ENCODE measurements around the gene ZNF521. TPM values are rescaled to one million over a fixed set of nuclear protein-coding genes. Genes with fewer than 3 reads are reported as not detected.

ZNF521 gene
- total RNA-seq, 1 donor from 2014 or later: 10.3 TPM

DNA sequence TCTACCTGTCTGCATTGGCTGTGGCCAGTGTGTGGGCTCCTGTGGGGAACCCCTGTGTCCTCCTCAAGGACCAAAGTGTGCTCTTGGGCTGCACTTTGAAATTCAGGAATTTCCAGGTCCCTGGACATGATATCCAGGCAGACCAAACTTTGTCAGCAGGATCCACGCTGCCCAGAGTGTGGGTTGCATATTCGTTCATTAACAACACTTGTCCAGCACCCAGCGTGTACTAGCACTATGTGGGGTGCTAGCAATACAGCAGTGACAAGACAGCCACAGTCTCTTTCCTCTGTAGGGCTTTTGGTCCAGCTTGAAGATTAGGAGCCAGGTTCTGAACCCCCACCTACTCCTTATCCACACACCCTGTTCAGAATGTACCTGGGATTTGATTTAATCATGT is 304.5 kb downstream of the ZNF521 start:
- Histone ChIP-seq H3K36me3 (no peaks in the 10 kb centered on the region), H3K4me3 (no peak overlapping the region), H3K9me3 (replicated peaks) (no peaks in the 10 kb centered on the region), H3K27me3 (ENCODE audit: low read depth) (no peaks in the 10 kb centered on the region), H3K4me1 (peaks cover under 1% of the 10 kb centered on the region), H3K27ac (replicated peaks) (no peak overlapping the region)
- TF ChIP-seq, protein P1, sequence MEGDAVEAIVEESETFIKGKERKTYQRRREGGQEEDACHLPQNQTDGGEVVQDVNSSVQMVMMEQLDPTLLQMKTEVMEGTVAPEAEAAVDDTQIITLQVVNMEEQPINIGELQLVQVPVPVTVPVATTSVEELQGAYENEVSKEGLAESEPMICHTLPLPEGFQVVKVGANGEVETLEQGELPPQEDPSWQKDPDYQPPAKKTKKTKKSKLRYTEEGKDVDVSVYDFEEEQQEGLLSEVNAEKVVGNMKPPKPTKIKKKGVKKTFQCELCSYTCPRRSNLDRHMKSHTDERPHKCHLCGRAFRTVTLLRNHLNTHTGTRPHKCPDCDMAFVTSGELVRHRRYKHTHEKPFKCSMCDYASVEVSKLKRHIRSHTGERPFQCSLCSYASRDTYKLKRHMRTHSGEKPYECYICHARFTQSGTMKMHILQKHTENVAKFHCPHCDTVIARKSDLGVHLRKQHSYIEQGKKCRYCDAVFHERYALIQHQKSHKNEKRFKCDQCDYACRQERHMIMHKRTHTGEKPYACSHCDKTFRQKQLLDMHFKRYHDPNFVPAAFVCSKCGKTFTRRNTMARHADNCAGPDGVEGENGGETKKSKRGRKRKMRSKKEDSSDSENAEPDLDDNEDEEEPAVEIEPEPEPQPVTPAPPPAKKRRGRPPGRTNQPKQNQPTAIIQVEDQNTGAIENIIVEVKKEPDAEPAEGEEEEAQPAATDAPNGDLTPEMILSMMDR (IDR thresholded peaks at IDR 0.05; ENCODE audit: borderline replicate concordance): no peak
- DNase-seq: no peak
- intact Hi-C loops (cut with micrococcal nuclease): no loop called here

- DNase-seq: no peak
- H3K36me3 ChIP-seq: no peaks in the 10 kb centered on the region
- H3K4me3 ChIP-seq: no peak overlapping the region
- H3K27ac ChIP-seq (replicated peaks): no peak overlapping the region
- peaks cover 5% of the 10 kb centered on the region for H3K4me1 ChIP-seq
- no peaks in the 10 kb centered on the region for H3K9me3 ChIP-seq (replicated peaks)
- intact Hi-C loops (cut with micrococcal nuclease): no loop called here
- TF ChIP-seq, protein P1 (IDR thresholded peaks at IDR 0.05; ENCODE audit: borderline replicate concordance): no peak
- H3K27me3 ChIP-seq (ENCODE audit: low read depth): no peaks in the 10 kb centered on the region
Observed at GRCh38 chr18:25044694-25045093, 307.3 kb downstream of the ZNF521 start.

DNA sequence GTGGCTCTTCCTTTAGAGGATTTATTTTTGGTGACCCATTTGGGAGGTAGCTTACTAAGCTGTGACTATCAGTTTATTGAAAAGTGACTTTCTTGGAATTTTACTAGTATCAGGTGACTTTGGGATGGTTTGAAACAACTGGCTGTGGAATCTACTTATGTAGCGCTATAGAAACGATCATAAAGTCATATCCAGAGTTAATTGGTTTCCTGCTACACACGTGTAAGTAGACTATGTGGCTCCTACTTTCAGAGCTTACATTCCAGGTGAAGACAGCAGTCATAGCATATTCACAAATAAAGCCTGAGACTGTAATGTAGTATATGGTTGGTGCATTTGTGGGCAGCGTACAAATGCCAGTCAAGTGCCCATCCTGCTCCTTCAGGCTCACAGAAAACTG is 308.9 kb downstream of the ZNF521 start:
- DNase-seq: no peak
- H3K4me3 ChIP-seq: no peak overlapping the region
- H3K9me3 ChIP-seq (replicated peaks): no peaks in the 10 kb centered on the region
- peaks cover 5% of the 10 kb centered on the region for H3K4me1 ChIP-seq
- TF ChIP-seq, protein P1 (IDR thresholded peaks at IDR 0.05; ENCODE audit: borderline replicate concordance): no peak
- intact Hi-C loops (cut with micrococcal nuclease): no loop called here
- no peaks in the 10 kb centered on the region for H3K36me3 ChIP-seq
- no peak overlapping the region for H3K27ac ChIP-seq (replicated peaks)
- no peaks in the 10 kb centered on the region for H3K27me3 ChIP-seq (ENCODE audit: low read depth)

DNA sequence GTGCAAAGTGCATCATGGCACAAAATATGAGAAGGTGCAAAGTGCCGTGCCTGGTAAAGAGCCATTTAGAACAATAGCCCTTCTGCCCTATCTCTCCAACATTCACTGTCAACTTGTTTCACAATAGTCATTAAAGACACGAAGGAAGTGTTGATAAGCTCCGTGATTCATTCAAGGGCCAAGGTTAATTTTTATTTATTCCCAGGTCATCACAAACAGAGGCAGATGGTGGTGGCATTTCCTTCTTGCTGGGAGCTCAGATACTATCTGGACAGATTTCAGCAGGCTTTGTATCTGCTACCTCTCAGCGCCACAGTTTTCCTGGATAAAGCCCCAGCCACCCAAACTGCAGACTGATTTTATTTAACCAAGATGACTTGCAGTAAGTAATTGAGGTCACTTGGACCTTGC is 309.3 kb downstream of the ZNF521 start:
- intact Hi-C loops (cut with micrococcal nuclease): no loop called here
- H3K27me3 ChIP-seq (ENCODE audit: low read depth): no peaks in the 10 kb centered on the region
- peaks cover 5% of the 10 kb centered on the region for H3K4me1 ChIP-seq
- H3K36me3 ChIP-seq: no peaks in the 10 kb centered on the region
- no peak overlapping the region for H3K4me3 ChIP-seq
- H3K9me3 ChIP-seq (replicated peaks): no peaks in the 10 kb centered on the region
- TF ChIP-seq, protein P1 (IDR thresholded peaks at IDR 0.05; ENCODE audit: borderline replicate concordance): no peak
- DNase-seq: no peak
- no peak overlapping the region for H3K27ac ChIP-seq (replicated peaks)

GRCh38 chr18:25039781-25040180 is 312.2 kb downstream of the ZNF521 start:
- peaks cover 5% of the 10 kb centered on the region for H3K4me1 ChIP-seq
- intact Hi-C loops (cut with micrococcal nuclease): no loop called here
- TF ChIP-seq, protein P1 (IDR thresholded peaks at IDR 0.05; ENCODE audit: borderline replicate concordance): no peak
- DNase-seq: no peak
- no peaks in the 10 kb centered on the region for H3K36me3 ChIP-seq
- H3K27ac ChIP-seq (replicated peaks): no peak overlapping the region
- peaks cover 4% of the 10 kb centered on the region for H3K27me3 ChIP-seq (ENCODE audit: low read depth)
- no peaks in the 10 kb centered on the region for H3K9me3 ChIP-seq (replicated peaks)
- H3K4me3 ChIP-seq: no peak overlapping the region

DNA sequence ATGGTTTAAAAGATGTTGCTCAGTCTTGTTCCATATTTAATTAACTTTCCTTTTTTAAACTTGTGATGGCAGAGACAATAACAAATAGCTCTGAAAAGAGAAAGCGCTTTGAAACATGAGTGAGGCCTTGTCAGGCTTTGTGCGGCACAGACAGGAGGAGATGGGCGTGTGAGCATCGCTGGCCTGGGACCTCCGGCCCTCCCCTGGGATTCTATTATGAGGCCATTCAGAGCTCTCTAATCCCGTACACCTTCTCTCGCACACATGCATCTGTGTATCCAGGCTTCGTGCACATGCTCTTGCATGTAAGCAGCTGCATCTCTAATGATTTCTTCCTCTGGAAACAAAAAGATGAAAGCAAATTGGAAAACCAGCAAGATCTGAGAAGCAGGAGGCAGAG is 313.7 kb downstream of the ZNF521 start:
- H3K27ac ChIP-seq (replicated peaks): no peak overlapping the region
- no peaks in the 10 kb centered on the region for H3K9me3 ChIP-seq (replicated peaks)
- no peak overlapping the region for H3K4me3 ChIP-seq
- peaks cover 4% of the 10 kb centered on the region for H3K27me3 ChIP-seq (ENCODE audit: low read depth)
- no peaks in the 10 kb centered on the region for H3K36me3 ChIP-seq
- no peak for DNase-seq
- intact Hi-C loops (cut with micrococcal nuclease): no loop called here
- TF ChIP-seq, protein P1 (IDR thresholded peaks at IDR 0.05; ENCODE audit: borderline replicate concordance): no peak
- peaks cover 5% of the 10 kb centered on the region for H3K4me1 ChIP-seq

Data from left ventricle myocardium inferior (tissue), 1 donor.